HEK293T (cell line): ENCODE measurements around the gene GDF10.

Experiments
- CTCF ChIA-PET: fragments of 350-600 bp; formaldehyde crosslinking; extraction: SDS; loops from one replicate; lab custom pipeline; 2021; ENCODE audit warnings: antibody characterized with exemption, inconsistent platforms; lab: Yijun Ruan, JAX
- POLR2A ChIA-PET: fragments of 350-600 bp; formaldehyde crosslinking; extraction: SDS; loops from one replicate; lab custom pipeline; 2020; ENCODE audit warnings: antibody characterized with exemption, inconsistent platforms; lab: Yijun Ruan, JAX
- DNase-seq: peaks from one replicate; pipeline ENCODE4 v3.0.0; 2012; ENCODE audit warnings: mixed read lengths; ENCODE audit errors: extremely low spot score
- ARNT ChIP-seq: fragments of 450-650 bp; IDR thresholded peaks from 2 replicates; pipeline ENCODE4 v1.6.1; 2017; ENCODE audit warnings: mild to moderate bottlenecking
- BHLHE40 ChIP-seq: fragments of 450-650 bp; IDR thresholded peaks from 2 replicates; pipeline ENCODE4 v1.6.1; 2016; ENCODE audit warnings: mild to moderate bottlenecking, moderate library complexity, borderline replicate concordance
- CTBP1 ChIP-seq: fragments of 450-650 bp; IDR thresholded peaks from 2 replicates; pipeline ENCODE4 v1.6.1; 2016; ENCODE audit warnings: borderline replicate concordance
- ELF4 ChIP-seq: fragments of 450-650 bp; IDR thresholded peaks from 2 replicates; pipeline ENCODE4 v1.6.1; 2017; ENCODE audit warnings: antibody characterized with exemption
- FOXA1 ChIP-seq: fragments of 450-650 bp; IDR thresholded peaks from 2 replicates; pipeline ENCODE4 v1.6.1; 2016; ENCODE audit warnings: mild to moderate bottlenecking
- FOXK2 ChIP-seq: fragments of 450-650 bp; IDR thresholded peaks from 2 replicates; pipeline ENCODE4 v1.6.1; 2016; ENCODE audit warnings: mild to moderate bottlenecking
- FOXM1 ChIP-seq: fragments of 450-650 bp; IDR thresholded peaks from 2 replicates; pipeline ENCODE4 v1.6.1; 2017; ENCODE audit warnings: mild to moderate bottlenecking, borderline replicate concordance
- HDGF ChIP-seq: fragments of 450-650 bp; IDR thresholded peaks from 2 replicates; pipeline ENCODE4 v1.6.1; 2017; ENCODE audit warnings: antibody characterized with exemption, borderline replicate concordance
- L3MBTL2 ChIP-seq: fragments of 450-650 bp; conservative IDR thresholded peaks from 2 replicates; pipeline ENCODE4 v1.6.1; 2016; ENCODE audit warnings: mild to moderate bottlenecking
- LEF1 ChIP-seq: fragments of 450-650 bp; IDR thresholded peaks from 2 replicates; pipeline ENCODE4 v1.6.1; 2017; ENCODE audit warnings: mild to moderate bottlenecking, borderline replicate concordance
- NFRKB ChIP-seq: fragments of 450-650 bp; IDR thresholded peaks from 2 replicates; pipeline ENCODE4 v1.6.1; 2016; ENCODE audit warnings: mild to moderate bottlenecking, moderate library complexity
- PKNOX1 ChIP-seq: fragments of 450-650 bp; IDR thresholded peaks from 2 replicates; pipeline ENCODE4 v1.6.1; 2016
- SP1 ChIP-seq: fragments of 450-650 bp; IDR thresholded peaks from 2 replicates; pipeline ENCODE4 v1.6.1; 2017
- SUZ12 ChIP-seq: fragments of 450-650 bp; IDR thresholded peaks from 2 replicates; pipeline ENCODE4 v1.6.1; 2016; ENCODE audit warnings: mild to moderate bottlenecking
- TARDBP ChIP-seq: fragments of 450-650 bp; IDR thresholded peaks from 2 replicates; pipeline ENCODE4 v1.6.1; 2016
- ZNF384 ChIP-seq: fragments of 450-650 bp; IDR thresholded peaks from 2 replicates; pipeline ENCODE4 v1.6.1; 2016

GDF10 gene

DNA sequence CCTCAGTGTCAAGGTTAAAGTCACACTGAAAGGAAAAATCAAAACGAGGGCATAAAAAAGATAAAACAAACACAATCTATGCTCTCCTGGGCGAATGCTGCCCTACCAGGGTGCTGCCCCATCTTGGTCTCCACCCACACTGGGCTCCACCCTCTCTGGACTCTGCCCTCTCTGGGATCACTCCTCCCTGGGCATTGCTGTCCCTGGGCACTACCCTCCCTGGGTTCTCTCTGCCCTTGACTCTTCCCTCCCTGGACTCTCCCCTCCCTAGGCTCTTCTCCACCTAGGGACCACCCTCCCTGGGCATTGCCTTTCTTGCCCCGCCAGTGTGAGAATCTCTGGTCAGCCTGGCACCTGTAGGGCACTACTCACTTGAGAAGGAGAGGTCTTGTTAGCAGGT, 30.8 kb downstream of the GDF10 start:
- ChIA-PET POLR2A (no interaction called here), CTCF (no interaction called here)
- TF ChIP-seq FOXA1 = no peak
- no peak for TF ChIP-seq SUZ12
- TF ChIP-seq ZNF384 = no peak
- no peak for TF ChIP-seq NFRKB
- TF ChIP-seq L3MBTL2 = no peak
- no peak for TF ChIP-seq ELF4
- DNase-seq = no peak

- CTCF ChIA-PET = no interaction called here
- no peak for DNase-seq
- POLR2A ChIA-PET = no interaction called here
- TF ChIP-seq CTBP1 = no peak
- TF ChIP-seq HDGF = no peak
- TF ChIP-seq ELF4 = no peak
- TF ChIP-seq ZNF384 = no peak
- TF ChIP-seq SUZ12 = no peak
- TF ChIP-seq SP1 = no peak
- TF ChIP-seq FOXK2 = no peak
- TF ChIP-seq BHLHE40 = no peak
- TF ChIP-seq FOXA1 = no peak
- TF ChIP-seq LEF1 = no peak
- TF ChIP-seq ARNT = no peak
- no peak for TF ChIP-seq NFRKB
- no peak for TF ChIP-seq TARDBP
- TF ChIP-seq PKNOX1 = no peak
- TF ChIP-seq L3MBTL2 = no peak
- no peak for TF ChIP-seq FOXM1
Observed at GRCh38 chr10:47331491-47331890, 31.5 kb downstream of the GDF10 start.

GRCh38 chr10:47331954-47332353, 32.0 kb downstream of the GDF10 start:
- TF ChIP-seq HDGF (no peak), LEF1 (no peak), ZNF384 (no peak), FOXK2 (no peak), TARDBP (no peak), ELF4 (no peak), SP1 (no peak), PKNOX1 (no peak), SUZ12 (no peak), FOXM1 (no peak), BHLHE40 (no peak), ARNT (no peak)
- POLR2A ChIA-PET = no interaction called here
- DNase-seq = no peak
- CTCF ChIA-PET = no interaction called here

- no peak for DNase-seq
- ChIA-PET POLR2A (no interaction called here), CTCF (no interaction called here)
- TF ChIP-seq ZNF384 = no peak
- TF ChIP-seq ELF4 = no peak
- TF ChIP-seq FOXK2 = no peak
- no peak for TF ChIP-seq NFRKB
Observed at GRCh38 chr10:47332371-47332770, 32.4 kb downstream of the GDF10 start.

DNA sequence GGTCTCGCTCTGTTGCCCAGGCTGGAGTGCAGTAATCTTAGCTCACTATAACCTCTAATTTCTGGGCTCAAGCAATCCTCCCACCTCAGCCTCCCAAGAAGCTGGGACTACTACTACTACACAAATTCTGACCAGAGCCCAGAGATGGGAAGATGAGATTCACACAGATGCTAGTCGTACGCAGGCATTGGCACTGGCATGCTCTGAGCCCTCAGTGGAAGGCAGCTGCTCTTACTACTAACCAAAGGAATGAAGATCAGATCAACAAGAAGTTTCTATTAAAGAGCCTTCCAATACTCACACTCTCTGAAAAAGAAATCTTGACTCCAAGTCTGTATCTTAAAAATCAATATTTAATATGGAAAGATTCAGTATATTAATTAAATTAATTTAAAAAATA, 32.9 kb downstream of the GDF10 start:
- DNase-seq = no peak
- TF ChIP-seq FOXK2 (no peak), PKNOX1 (no peak), ARNT (no peak), CTBP1 (no peak)
- ChIA-PET POLR2A (no interaction called here), CTCF (no interaction called here)

DNA sequence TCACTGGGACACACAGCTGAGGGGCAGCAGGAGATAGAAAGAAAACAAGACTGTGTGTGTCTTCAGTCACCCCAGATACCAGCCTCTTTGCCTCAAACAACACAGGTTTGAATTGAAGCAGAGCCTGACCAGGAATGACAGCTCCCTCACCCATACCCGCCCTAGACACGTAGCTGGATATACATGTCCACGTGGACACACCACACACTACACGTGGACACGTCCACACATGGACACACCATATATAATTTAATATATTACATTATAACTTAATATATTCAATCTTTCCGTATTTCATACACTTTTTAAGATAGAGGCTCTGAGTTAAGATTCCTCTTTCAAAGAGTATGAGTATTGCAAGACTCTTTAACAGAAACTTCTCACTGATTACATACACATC, 33.5 kb downstream of the GDF10 start:
- ChIA-PET POLR2A (no interaction called here), CTCF (no interaction called here)
- TF ChIP-seq ELF4 (no peak), BHLHE40 (no peak), HDGF (no peak), NFRKB (no peak), SP1 (no peak), ZNF384 (no peak), FOXM1 (no peak), SUZ12 (no peak), LEF1 (no peak), CTBP1 (no peak), L3MBTL2 (no peak), PKNOX1 (no peak)

More for the DNA sequence above, 33.5 kb downstream of the GDF10 start:
- DNase-seq = no peak
